ENCODE results near the gene BICC1. TPM values are rescaled to one million over a fixed set of nuclear protein-coding genes. Genes with fewer than 3 reads are reported as not detected.

The BICC1 gene
- total RNA-seq, 2 donors from 2014 or later: 35.3 to 42.0 TPM

GRCh38 chr10:58579011-58579655 lies 66.5 kb downstream of the BICC1 start:
- Histone ChIP-seq H3K36me3 (replicated peaks in 1 of 2; ENCODE audit: insufficient read depth in 1 of 2, low read depth in 2 of 2) (no peaks in the 10 kb centered on the region), H3K4me1 (peaks cover 28% of the 10 kb centered on the region), H3K9me3 (no peaks in the 10 kb centered on the region), H3K4me3 (no peak overlapping the region), H3K27me3 (no peaks in the 10 kb centered on the region), H3K27ac (peak overlapping the region in 1 of 4 donors; percentile 22)
- DNase-seq (no peak), ATAC-seq (peak; percentile 47)
- no peak for TF ChIP-seq POLR2A (IDR thresholded peaks at IDR 0.05)
- TF ChIP-seq CTCF (IDR thresholded peaks at IDR 0.05): no peak
- intact Hi-C loops (cut with DNase I): no loop called here
- 80% methylated on average over 11 of the region's 11 CpGs for WGBS, 2 donors

GRCh38 chr10:58582045-58582444 lies 69.4 kb downstream of the BICC1 start:
- ATAC-seq (no peak), DNase-seq (no peak)
- TF ChIP-seq POLR2A (IDR thresholded peaks at IDR 0.05): no peak
- TF ChIP-seq CTCF (IDR thresholded peaks at IDR 0.05): no peak
- intact Hi-C loops (cut with DNase I): no loop called here
- H3K4me3 ChIP-seq: no peak overlapping the region
- no peaks in the 10 kb centered on the region for H3K9me3 ChIP-seq
- H3K36me3 ChIP-seq (replicated peaks in 1 of 2; ENCODE audit: insufficient read depth in 1 of 2, low read depth in 2 of 2): no peaks in the 10 kb centered on the region
- H3K27ac ChIP-seq: peak overlapping the region in 1 of 4 donors; percentile 4
- peaks cover 19% of the 10 kb centered on the region for H3K4me1 ChIP-seq
- no peaks in the 10 kb centered on the region for H3K27me3 ChIP-seq

GRCh38 chr10:58585435-58585834 lies 72.8 kb downstream of the BICC1 start:
- ATAC-seq (no peak), DNase-seq (no peak)
- no peaks in the 10 kb centered on the region for H3K9me3 ChIP-seq
- no peaks in the 10 kb centered on the region for H3K27me3 ChIP-seq
- H3K4me1 ChIP-seq: no peaks in the 10 kb centered on the region
- WGBS, 2 donors: 75 to 81% methylated on average over 2 of the region's 2 CpGs
- no peak overlapping the region for H3K27ac ChIP-seq
- H3K36me3 ChIP-seq (replicated peaks in 1 of 2; ENCODE audit: insufficient read depth in 1 of 2, low read depth in 2 of 2): no peaks in the 10 kb centered on the region
- TF ChIP-seq POLR2A (IDR thresholded peaks at IDR 0.05): no peak
- H3K4me3 ChIP-seq: no peak overlapping the region
- intact Hi-C loops (cut with DNase I): no loop called here

- no peaks in the 10 kb centered on the region for H3K4me1 ChIP-seq
- H3K27ac ChIP-seq: no peak overlapping the region
- H3K27me3 ChIP-seq: no peaks in the 10 kb centered on the region
- TF ChIP-seq POLR2A (IDR thresholded peaks at IDR 0.05) (no peak), CTCF (IDR thresholded peaks at IDR 0.05) (no peak)
- H3K36me3 ChIP-seq (replicated peaks in 1 of 2; ENCODE audit: insufficient read depth in 1 of 2, low read depth in 2 of 2): no peaks in the 10 kb centered on the region
- intact Hi-C loops (cut with DNase I): no loop called here
- no peak for DNase-seq
- no peaks in the 10 kb centered on the region for H3K9me3 ChIP-seq
- 50 to 56% methylated on average over 13 of the region's 13 CpGs for WGBS, 2 donors
- H3K4me3 ChIP-seq: no peak overlapping the region
- no peak for ATAC-seq
Measured at GRCh38 chr10:58586282-58587245, 73.9 kb downstream of the BICC1 start.

- H3K4me3 ChIP-seq: no peak overlapping the region
- H3K27me3 ChIP-seq: no peaks in the 10 kb centered on the region
Measured at GRCh38 chr10:58587676-58588075, 75.0 kb downstream of the BICC1 start.

More at GRCh38 chr10:58587676-58588075, 75.0 kb downstream of the BICC1 start:
- DNase-seq: no peak
- no peaks in the 10 kb centered on the region for H3K36me3 ChIP-seq (replicated peaks in 1 of 2; ENCODE audit: insufficient read depth in 1 of 2, low read depth in 2 of 2)
- 63 to 73% methylated on average over 2 of the region's 2 CpGs for WGBS, 2 donors
- no peaks in the 10 kb centered on the region for H3K9me3 ChIP-seq
- no peaks in the 10 kb centered on the region for H3K4me1 ChIP-seq
- ATAC-seq: no peak
- H3K27ac ChIP-seq: no peak overlapping the region
- intact Hi-C loops (cut with DNase I): no loop called here
- TF ChIP-seq CTCF (IDR thresholded peaks at IDR 0.05): no peak
- TF ChIP-seq POLR2A (IDR thresholded peaks at IDR 0.05): no peak
